K562 (cell line): Measurements from ENCODE around the gene MYO1B. TPM values are rescaled to one million over a fixed set of nuclear protein-coding genes. Genes with fewer than 3 reads are reported as not detected.

Experiments used
- ATAC-seq: fragments of 200-7000 bp; cut with Tn5 transposase; 3 replicates; pipeline ENCODE4 v1.9.1; 2020; ENCODE audit warnings: moderate library complexity
- BruUV-seq: library from RNA; stranded (reverse); fragments of 400-500 nt; replicated peaks from 2 replicates; lab custom pipeline; 2021; lab: Mats Ljungman, UMichigan
- CTCF ChIA-PET: fragments of 300-600 bp; formaldehyde crosslinking; extraction: SDS; loops from one replicate; lab custom pipeline; 2021; ENCODE audit warnings: low intra/inter-chr PET ratio; lab: Yijun Ruan, JAX
- POLR2A ChIA-PET: fragments of 300-600, 350-650 bp; sonication (Branson Sonifier 250); formaldehyde crosslinking; extraction: SDS; loops from one replicate; lab custom pipeline; 2021; ENCODE audit warnings: antibody characterized with exemption, inconsistent platforms; lab: Yijun Ruan, JAX
- DNase-seq, 4 experiments: peaks; one replicate each; pipeline versions ENCODE4 v3.0.0 to v3.0.0-alpha.2; 2011 to 2018; ENCODE audit warnings: low spot score in 3 of 4, mixed read lengths in 3 of 4; ENCODE audit errors: extremely low read depth in 1 of 4
- FAIRE-seq: peaks from 2 replicates; lab custom pipeline; 2011; peaks lifted over from hg19 to GRCh38; lab: Jason Lieb, UNC
- H2AFZ ChIP-seq: 2 replicates; pipeline ENCODE4 v1.6.0; 2011; ENCODE audit warnings: low read depth, low read length, control low read depth, inconsistent platforms
- H3K27ac ChIP-seq: fragments of 200-600 bp; 3 replicates; pipeline ENCODE4 v1.8.0; 2011; ENCODE audit warnings: low read depth, mild to moderate bottlenecking, control low read depth, inconsistent platforms, low read length, moderate library complexity, mixed read lengths; ENCODE audit errors: extremely low read depth
- H3K27me3 ChIP-seq, 2 experiments: fragments of 300-600 bp in 1 of 2; 2 replicates in 1 of 2; 3 replicates in 1 of 2; pipeline versions ENCODE4 v1.6.0 to v1.8.0; 2011; ENCODE audit warnings: inconsistent platforms in 2 of 2, low read length in 2 of 2, mild to moderate bottlenecking in 1 of 2, mixed read lengths in 1 of 2, moderate library complexity in 1 of 2; ENCODE audit not compliant: control insufficient read depth in 2 of 2, insufficient read depth in 2 of 2
- H3K36me3 ChIP-seq: fragments of 300-600 bp; 3 replicates; pipeline ENCODE4 v1.8.0; 2011; ENCODE audit warnings: mild to moderate bottlenecking, low read length, inconsistent platforms; ENCODE audit not compliant: control insufficient read depth, insufficient read depth
- H3K4me1 ChIP-seq, 2 experiments: fragments of 200-600 bp in 1 of 2; replicated peaks in 1 of 2; 2 replicates in 1 of 2; 3 replicates in 1 of 2; pipeline versions ENCODE4 v1.5.1 to v1.8.0; 2011; ENCODE audit warnings: inconsistent platforms in 2 of 2, low read length in 2 of 2, mild to moderate bottlenecking in 1 of 2, mixed read lengths in 1 of 2, moderate library complexity in 1 of 2; ENCODE audit not compliant: control insufficient read depth in 2 of 2, insufficient read depth in 2 of 2
- H3K4me2 ChIP-seq: 2 replicates; pipeline ENCODE4 v1.6.1; 2011; ENCODE audit warnings: low read length, control low read depth, inconsistent platforms, mixed read lengths; ENCODE audit not compliant: insufficient read depth
- H3K4me3 ChIP-seq: fragments of 200-600 bp; sonication (generic), shearing (Covaris generic); 2 replicates; pipeline ENCODE4 v1.5.1; 2016; ENCODE audit warnings: control low read depth, inconsistent platforms
- H3K79me2 ChIP-seq: fragments of 200-600 bp; 3 replicates; pipeline ENCODE4 v1.8.0; 2011; ENCODE audit warnings: low read length, inconsistent platforms; ENCODE audit not compliant: control insufficient read depth, insufficient read depth
- H3K9ac ChIP-seq, 2 experiments: 2 replicates each; pipeline versions ENCODE4 v1.6.0 to v1.6.1; 2011; ENCODE audit warnings: low read depth in 2 of 2, low read length in 2 of 2, control low read depth in 1 of 2, inconsistent platforms in 1 of 2, mild to moderate bottlenecking in 1 of 2, mixed read lengths in 1 of 2; ENCODE audit not compliant: insufficient read depth in 1 of 2
- H3K9me1 ChIP-seq: one replicate; pipeline ENCODE4 v1.6.0; 2011; ENCODE audit warnings: inconsistent platforms, mild to moderate bottlenecking, low read length, moderate library complexity; ENCODE audit not compliant: control insufficient read depth, insufficient read depth
- H3K9me3 ChIP-seq: replicated peaks from 2 replicates; pipeline ENCODE4 v1.5.1; 2011; ENCODE audit warnings: low read depth, low read length, inconsistent platforms; ENCODE audit not compliant: control insufficient read depth, insufficient read depth
- H4K20me1 ChIP-seq: replicated peaks from 2 replicates; pipeline ENCODE4 v1.6.1; 2011; ENCODE audit warnings: low read length, inconsistent platforms, mixed read lengths; ENCODE audit not compliant: control insufficient read depth, insufficient read depth
- ARID3B ChIP-seq: fragments of 250-450 bp; sonication (Bioruptor Pico); IDR thresholded peaks from 2 replicates; pipeline ENCODE4 v1.4.0; 2020; ENCODE audit warnings: borderline replicate concordance
- CREBBP ChIP-seq: IDR thresholded peaks from one replicate; pipeline ENCODE4 v1.6.1; 2012; ENCODE audit warnings: low read depth, mild to moderate bottlenecking, control low read depth, inconsistent platforms, low read length
- E2F6 ChIP-seq, 2 experiments: IDR thresholded peaks; 2 replicates each; pipeline ENCODE4 v1.6.1; 2011; ENCODE audit warnings: borderline replicate concordance in 1 of 2, control low read depth in 1 of 2, low read depth in 1 of 2, low read length in 1 of 2, mild to moderate bottlenecking in 1 of 2, mixed read lengths in 1 of 2, moderate library complexity in 1 of 2; ENCODE audit not compliant: insufficient read depth in 1 of 2, insufficient read length in 1 of 2, poor library complexity in 1 of 2, severe bottlenecking in 1 of 2; ENCODE audit errors: extremely low read depth in 1 of 2
- FOXA1 ChIP-seq: fragments of 450-650 bp; IDR thresholded peaks from 2 replicates; pipeline ENCODE4 v1.6.1; 2016; ENCODE audit warnings: mild to moderate bottlenecking, borderline replicate concordance
- MCM7 ChIP-seq, 2 experiments: fragments of 450-650 bp; IDR thresholded peaks; 2 replicates each; pipeline ENCODE4 v1.6.1; 2016 to 2018
- ZFX ChIP-seq: sonication (generic); formaldehyde crosslinking; IDR thresholded peaks from 2 replicates; pipeline ENCODE4 v1.8.0; 2022; ENCODE audit warnings: mild to moderate bottlenecking, missing genetic modification reagents, moderate library complexity
- ZNF12 ChIP-seq: sonication (generic); formaldehyde crosslinking; IDR thresholded peaks from 2 replicates; pipeline ENCODE4 v1.4.0; 2020; ENCODE audit warnings: mild to moderate bottlenecking, missing genetic modification reagents
- ZNF431 ChIP-seq: sonication (generic); formaldehyde crosslinking; IDR thresholded peaks from 2 replicates; pipeline ENCODE4 v1.8.0; 2022; ENCODE audit warnings: mild to moderate bottlenecking, missing genetic modification reagents
- ZNF551 ChIP-seq: fragments of 250-450 bp; sonication (Bioruptor Pico); IDR thresholded peaks from 2 replicates; pipeline ENCODE4 v1.5.0; 2021; ENCODE audit warnings: mild to moderate bottlenecking, moderate library complexity
- ZNF830 ChIP-seq: fragments of 250-450 bp; sonication (Bioruptor Pico); IDR thresholded peaks from 2 replicates; pipeline ENCODE4 v1.5.0; 2021; ENCODE audit warnings: mild to moderate bottlenecking
- in situ Hi-C: fragments of 300-500 bp; cut with MboI; formaldehyde crosslinking; loops from 4 replicates; pipeline ENCODE4 v1.15.0; 2018; ENCODE audit warnings: inconsistent platforms, mixed read lengths
- intact Hi-C: fragments of 100-400 bp; cut with micrococcal nuclease; formaldehyde crosslinking; loops from 2 replicates; pipeline ENCODE4 v1.14.2; 2022
- polyA plus RNA-seq, 8 experiments: library from polyadenylated mRNA; depleted of rRNA in 4 of 8; stranded (reverse) in 5 of 8; unstranded in 3 of 8; fragments of >200 nt; fragmentation: Nextera tagmentation in 2 of 8; fragmentation: Illumina TruSeq in 1 of 8; extraction: Ambion mirVana in 2 of 8; extraction: Trizol in 1 of 8; gene quantifications; 2 replicates each; pipeline versions ENCODE4 v1.2.1 to v1.2.3, GENCODE V29; 2011 to 2014; ENCODE audit warnings: inconsistent platforms in 1 of 8, missing spikeins in 1 of 8
- total RNA-seq, 7 experiments: library from RNA; depleted of rRNA in 6 of 7; stranded (reverse); fragments of >200 nt in 6 of 7; fragmentation: Illumina TruSeq in 2 of 7; extraction: Trizol in 2 of 7; gene quantifications; 2 replicates each; pipeline versions ENCODE4 v1.2.1 to v1.2.3, GENCODE V29; 2011 to 2021; ENCODE audit warnings: low replicate concordance in 1 of 7
- TF ChIP-seq, protein P1 (sequence below): fragments of 200-800 bp; sonication (Bioruptor generic); IDR thresholded peaks from 2 replicates; pipeline ENCODE4 v1.6.1; 2017; ENCODE audit warnings: missing genetic modification characterization, missing compliant biosample characterization
- TF ChIP-seq, protein P2 (sequence below): fragments of 250-450 bp; sonication (Bioruptor Pico); IDR thresholded peaks from 2 replicates; pipeline ENCODE4 v1.4.0; 2020; ENCODE audit warnings: mild to moderate bottlenecking, moderate library complexity, borderline replicate concordance

The MYO1B gene
- total and polyA plus RNA-seq, 9 of the 15 experiments (the other 6 are each of a cell fraction or from before 2014, with no cell fraction given), result 0.04 to 0.33 (median 0.20) TPM; not detected in 5

- ATAC-seq, result no peak
- H3K9me3 ChIP-seq, result no peaks in the 10 kb centered on the region
- no TSS peak for BruUV-seq
- H4K20me1 ChIP-seq, result no peaks in the 10 kb centered on the region
- TF ChIP-seq FOXA1 (no peak), ARID3B (CRISPR knock-in tag) (no peak), CREBBP (no peak), ZFX (CRISPR knock-in tag) (no peak), ZNF551 (no peak), MCM7 (IDR thresholded peaks at IDR 0.05) (no peak), E2F6 (IDR thresholded peaks at IDR 0.05; ENCODE audit: borderline replicate concordance in 1 of 2, extremely low read depth in 1 of 2, insufficient read depth in 1 of 2, insufficient read length in 1 of 2, low read depth in 1 of 2, low read length in 1 of 2, poor library complexity in 1 of 2, severe bottlenecking in 1 of 2) (no peak), ZNF431 (CRISPR knock-in tag) (no peak), ZNF830 (no peak), ZNF12 (CRISPR knock-in tag) (no peak)
- TF ChIP-seq, protein P1, sequence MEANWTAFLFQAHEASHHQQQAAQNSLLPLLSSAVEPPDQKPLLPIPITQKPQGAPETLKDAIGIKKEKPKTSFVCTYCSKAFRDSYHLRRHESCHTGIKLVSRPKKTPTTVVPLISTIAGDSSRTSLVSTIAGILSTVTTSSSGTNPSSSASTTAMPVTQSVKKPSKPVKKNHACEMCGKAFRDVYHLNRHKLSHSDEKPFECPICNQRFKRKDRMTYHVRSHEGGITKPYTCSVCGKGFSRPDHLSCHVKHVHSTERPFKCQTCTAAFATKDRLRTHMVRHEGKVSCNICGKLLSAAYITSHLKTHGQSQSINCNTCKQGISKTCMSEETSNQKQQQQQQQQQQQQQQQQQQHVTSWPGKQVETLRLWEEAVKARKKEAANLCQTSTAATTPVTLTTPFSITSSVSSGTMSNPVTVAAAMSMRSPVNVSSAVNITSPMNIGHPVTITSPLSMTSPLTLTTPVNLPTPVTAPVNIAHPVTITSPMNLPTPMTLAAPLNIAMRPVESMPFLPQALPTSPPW (CRISPR knock-in tag), result no peak
- TF ChIP-seq, protein P2, sequence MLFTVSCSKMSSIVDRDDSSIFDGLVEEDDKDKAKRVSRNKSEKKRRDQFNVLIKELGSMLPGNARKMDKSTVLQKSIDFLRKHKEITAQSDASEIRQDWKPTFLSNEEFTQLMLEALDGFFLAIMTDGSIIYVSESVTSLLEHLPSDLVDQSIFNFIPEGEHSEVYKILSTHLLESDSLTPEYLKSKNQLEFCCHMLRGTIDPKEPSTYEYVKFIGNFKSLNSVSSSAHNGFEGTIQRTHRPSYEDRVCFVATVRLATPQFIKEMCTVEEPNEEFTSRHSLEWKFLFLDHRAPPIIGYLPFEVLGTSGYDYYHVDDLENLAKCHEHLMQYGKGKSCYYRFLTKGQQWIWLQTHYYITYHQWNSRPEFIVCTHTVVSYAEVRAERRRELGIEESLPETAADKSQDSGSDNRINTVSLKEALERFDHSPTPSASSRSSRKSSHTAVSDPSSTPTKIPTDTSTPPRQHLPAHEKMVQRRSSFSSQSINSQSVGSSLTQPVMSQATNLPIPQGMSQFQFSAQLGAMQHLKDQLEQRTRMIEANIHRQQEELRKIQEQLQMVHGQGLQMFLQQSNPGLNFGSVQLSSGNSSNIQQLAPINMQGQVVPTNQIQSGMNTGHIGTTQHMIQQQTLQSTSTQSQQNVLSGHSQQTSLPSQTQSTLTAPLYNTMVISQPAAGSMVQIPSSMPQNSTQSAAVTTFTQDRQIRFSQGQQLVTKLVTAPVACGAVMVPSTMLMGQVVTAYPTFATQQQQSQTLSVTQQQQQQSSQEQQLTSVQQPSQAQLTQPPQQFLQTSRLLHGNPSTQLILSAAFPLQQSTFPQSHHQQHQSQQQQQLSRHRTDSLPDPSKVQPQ (CRISPR knock-in tag), result no peak
- H3K4me1 ChIP-seq, result no peaks in the 10 kb centered on the region; a peak in 2 of 5 replicates
- no peak overlapping the region for H3K4me3 ChIP-seq
- no peak overlapping the region for H2AFZ ChIP-seq
- FAIRE-seq, result no peak
- intact Hi-C loops, result no loop called here
- H3K27me3 ChIP-seq, result no peaks in the 10 kb centered on the region
- H3K9me1 ChIP-seq, result no peaks in the 10 kb centered on the region
- in situ Hi-C loops, result no loop called here
- CTCF ChIA-PET, result no interaction called here
- H3K79me2 ChIP-seq, result no peaks in the 10 kb centered on the region
- H3K27ac ChIP-seq, result no peak overlapping the region
- H3K36me3 ChIP-seq, result no peaks in the 10 kb centered on the region
- no peak for DNase-seq
- POLR2A ChIA-PET, result interaction anchor here (1.4 kb wide), 1 partner anchor 10 kb away, joined by 3 read pairs; no protein-coding TSS in a partner anchor
- no peak overlapping the region for H3K9ac ChIP-seq
- no peak overlapping the region for H3K4me2 ChIP-seq
These were observed 134.2 kb downstream of the MYO1B start for GRCh38 chr2:191379375-191379774.
